ENCODE data around the gene ASPG.

Gene ASPG

DNA sequence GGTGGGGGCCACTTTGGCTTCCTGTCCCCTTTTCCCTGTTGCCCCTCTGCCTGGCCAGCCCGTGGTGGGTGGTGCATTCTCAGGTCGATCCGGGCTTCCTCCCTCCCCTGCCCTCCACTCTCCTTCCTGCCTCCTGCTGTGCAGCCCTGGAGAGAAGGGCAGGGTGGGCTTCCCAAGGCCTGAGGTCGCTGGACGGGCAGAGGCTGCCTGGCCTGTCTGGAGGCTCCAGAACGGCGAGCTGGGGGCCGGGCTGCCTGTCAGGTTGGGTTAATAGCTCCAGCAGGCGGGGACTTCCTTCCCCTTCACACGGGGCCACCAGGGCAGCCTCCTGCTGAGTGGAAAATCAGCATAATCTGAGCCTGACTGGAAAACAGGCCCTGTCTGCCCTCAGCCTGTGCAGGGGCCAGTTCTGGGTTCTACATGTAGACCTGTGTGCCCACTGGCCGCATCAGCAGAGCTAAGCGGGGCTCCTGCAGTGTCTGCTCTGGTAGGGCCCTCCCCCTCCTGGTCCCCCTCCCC lies 64.2 kb downstream of the ASPG start:
- TF ChIP-seq CTCF (IDR thresholded peaks at IDR 0.05; ENCODE audit: low read depth, low read length), result no peak
- Histone ChIP-seq H3K27ac (peak overlapping the region; percentile 90), H3K27me3 (ENCODE audit: insufficient read depth, low read depth, severe bottlenecking) (no peaks in the 10 kb centered on the region), H3K36me3 (peaks cover 20% of the 10 kb centered on the region), H3K9me3 (ENCODE audit: severe bottlenecking) (no peaks in the 10 kb centered on the region), H3K4me3 (ENCODE audit: low read depth, low read length) (peak overlapping the region; percentile 23)
- peak; percentile 91 for DNase-seq

DNA sequence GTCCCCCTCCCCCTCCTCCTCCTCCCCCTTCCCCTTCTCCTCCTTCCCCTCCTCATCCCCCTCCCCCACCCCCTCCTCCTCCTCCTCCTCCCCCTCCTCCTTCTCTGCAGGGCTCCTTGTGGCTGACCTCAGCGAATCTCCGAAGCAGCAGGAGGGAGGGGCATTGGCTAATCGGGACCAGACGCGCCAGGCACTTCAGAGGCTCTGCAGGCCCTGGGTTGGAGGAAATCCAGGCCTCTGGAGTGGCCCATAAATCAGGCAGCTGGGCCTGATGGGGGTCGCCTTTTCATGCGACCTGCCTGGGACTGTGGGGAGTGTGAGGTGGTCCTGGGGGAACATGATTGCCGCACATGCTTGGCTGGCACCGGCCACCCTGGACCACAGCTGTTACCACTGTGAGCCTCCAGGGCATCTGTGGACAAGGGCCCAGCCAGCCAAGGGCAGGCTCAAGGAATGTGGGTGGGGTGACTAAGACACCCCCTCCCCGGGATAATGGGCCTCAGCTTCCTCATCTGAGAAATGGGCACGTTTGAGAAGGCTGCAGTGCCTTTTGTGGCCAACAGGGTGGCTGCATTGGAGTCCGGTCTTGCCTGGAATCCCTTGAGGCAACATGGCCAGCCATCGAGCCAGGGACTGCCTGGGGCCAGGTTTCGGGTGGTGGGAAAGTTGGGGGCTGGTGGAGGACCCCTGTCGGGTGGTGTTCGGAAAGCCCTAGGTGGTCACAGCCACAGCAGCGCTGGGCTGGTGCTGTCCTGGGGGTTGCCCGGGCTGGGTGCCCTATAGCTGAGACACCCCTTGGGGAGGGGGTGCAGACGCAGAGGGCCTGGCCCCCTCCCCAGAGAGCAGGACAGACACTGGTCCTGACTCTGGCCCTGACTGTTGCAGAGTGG lies 64.9 kb downstream of the ASPG start:
- peak; percentile 94 for DNase-seq
- peak overlapping the region; percentile 74 for H3K27ac ChIP-seq
- peaks cover 21% of the 10 kb centered on the region for H3K36me3 ChIP-seq
- no peak overlapping the region for H3K4me3 ChIP-seq (ENCODE audit: low read depth, low read length)
- no peaks in the 10 kb centered on the region for H3K9me3 ChIP-seq (ENCODE audit: severe bottlenecking)
- peak; percentile 62 for TF ChIP-seq CTCF (IDR thresholded peaks at IDR 0.05; ENCODE audit: low read depth, low read length)
- no peaks in the 10 kb centered on the region for H3K27me3 ChIP-seq (ENCODE audit: insufficient read depth, low read depth, severe bottlenecking)

GRCh38 chr14:104151026-104151381 lies 65.5 kb downstream of the ASPG start:
- Histone ChIP-seq H3K36me3 (peaks cover 23% of the 10 kb centered on the region), H3K27ac (peak overlapping the region; percentile 74), H3K9me3 (ENCODE audit: severe bottlenecking) (no peaks in the 10 kb centered on the region), H3K27me3 (ENCODE audit: insufficient read depth, low read depth, severe bottlenecking) (no peaks in the 10 kb centered on the region), H3K4me3 (ENCODE audit: low read depth, low read length) (no peak overlapping the region)
- TF ChIP-seq CTCF (IDR thresholded peaks at IDR 0.05; ENCODE audit: low read depth, low read length), result no peak
- DNase-seq, result no peak

GRCh38 chr14:104151566-104152245 lies 66.2 kb downstream of the ASPG start:
- no peak for DNase-seq
- no peak for TF ChIP-seq CTCF (IDR thresholded peaks at IDR 0.05; ENCODE audit: low read depth, low read length)
- Histone ChIP-seq H3K4me3 (ENCODE audit: low read depth, low read length) (no peak overlapping the region), H3K27me3 (ENCODE audit: insufficient read depth, low read depth, severe bottlenecking) (no peaks in the 10 kb centered on the region), H3K27ac (peak overlapping the region; percentile 29), H3K9me3 (ENCODE audit: severe bottlenecking) (no peaks in the 10 kb centered on the region), H3K36me3 (peaks cover 25% of the 10 kb centered on the region)

DNA sequence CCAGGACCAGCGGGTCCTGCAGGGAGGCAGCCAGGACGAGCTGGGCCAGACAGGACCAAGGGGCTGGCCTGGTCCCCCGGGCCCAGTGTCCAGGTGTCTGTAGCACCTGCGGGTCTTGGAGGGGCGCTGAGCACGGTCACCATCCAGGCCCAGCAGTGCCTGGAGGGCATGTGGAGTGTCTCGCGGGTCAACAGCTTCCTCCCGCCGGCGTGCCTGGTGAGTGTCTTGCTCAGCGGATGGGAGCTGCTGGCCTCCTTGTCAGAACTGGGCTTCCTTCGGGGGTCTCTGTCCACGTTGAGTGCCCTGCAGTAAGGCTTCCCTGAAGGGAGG lies 66.7 kb downstream of the ASPG start:
- Histone ChIP-seq H3K27me3 (ENCODE audit: insufficient read depth, low read depth, severe bottlenecking) (no peaks in the 10 kb centered on the region), H3K36me3 (peaks cover 25% of the 10 kb centered on the region), H3K9me3 (ENCODE audit: severe bottlenecking) (no peaks in the 10 kb centered on the region), H3K27ac (no peak overlapping the region), H3K4me3 (ENCODE audit: low read depth, low read length) (no peak overlapping the region)
- DNase-seq, result no peak
- TF ChIP-seq CTCF (IDR thresholded peaks at IDR 0.05; ENCODE audit: low read depth, low read length), result no peak

Data from WERI-Rb-1 (cell line).